IMR-90 (cell line): Measurements from ENCODE around the gene BMP10. TPM values are rescaled to one million over a fixed set of nuclear protein-coding genes. Genes with fewer than 3 reads are reported as not detected.

Source experiments
- ATAC-seq: fragments of 200-7000 bp; cut with Tn5 transposase; 2 replicates; pipeline ENCODE4 v1.9.1; 2020; ENCODE audit warnings: low read depth, mild to moderate bottlenecking, moderate library complexity
- BruUV-seq: library from RNA; stranded (reverse); fragments of 400-500 nt; replicated peaks from 2 replicates; lab custom pipeline; 2021; lab: Mats Ljungman, UMichigan
- CTCF ChIA-PET: fragments of 300-600 bp; formaldehyde crosslinking; extraction: SDS; loops from one replicate; lab custom pipeline; 2021; ENCODE audit warnings: antibody characterized with exemption; lab: Yijun Ruan, JAX
- POLR2A ChIA-PET: fragments of 300-600 bp; sonication (Branson Sonifier 250); formaldehyde crosslinking; loops from one replicate; lab custom pipeline; 2022; ENCODE audit warnings: antibody characterized with exemption; ENCODE audit not compliant: unreplicated experiment; lab: Charles Lee
- DNase-seq: peaks from one replicate; pipeline ENCODE4 v3.0.0; 2013
- H2AFZ ChIP-seq: replicated peaks from 2 replicates; pipeline ENCODE3; 2013; ENCODE audit warnings: low read length, mild to moderate bottlenecking; ENCODE audit not compliant: poor library complexity
- H2AK5ac ChIP-seq: 2 replicates; pipeline ENCODE4 v1.6.1; 2013; ENCODE audit warnings: low read depth, low read length, inconsistent platforms
- H2AK9ac ChIP-seq: replicated peaks from 2 replicates; pipeline ENCODE3; 2013; ENCODE audit warnings: mild to moderate bottlenecking, low read depth, low read length, moderate library complexity; ENCODE audit not compliant: poor library complexity
- H2BK120ac ChIP-seq: 2 replicates; pipeline ENCODE4 v1.6.1; 2013; ENCODE audit warnings: low read depth, low read length, inconsistent platforms
- H2BK15ac ChIP-seq: 3 replicates; pipeline ENCODE4 v1.6.1; 2013; ENCODE audit warnings: low read depth, low read length, inconsistent platforms
- H2BK20ac ChIP-seq: 2 replicates; pipeline ENCODE4 v1.6.1; 2013; ENCODE audit warnings: low read depth, mild to moderate bottlenecking, inconsistent platforms, low read length, moderate library complexity
- H2BK5ac ChIP-seq: 2 replicates; pipeline ENCODE4 v1.6.1; 2013; ENCODE audit warnings: mild to moderate bottlenecking, low read depth, low read length, inconsistent platforms; ENCODE audit not compliant: poor library complexity, severe bottlenecking
- H3K14ac ChIP-seq: replicated peaks from 2 replicates; pipeline ENCODE4 v1.6.1; 2013; ENCODE audit warnings: low read depth, low read length, inconsistent platforms
- H3K18ac ChIP-seq: 2 replicates; pipeline ENCODE4 v1.6.1; 2013; ENCODE audit warnings: low read depth, low read length, control low read depth
- H3K23ac ChIP-seq: 2 replicates; pipeline ENCODE4 v1.6.1; 2013; ENCODE audit warnings: low read depth, low read length, inconsistent platforms
- H3K27ac ChIP-seq: 2 replicates; pipeline ENCODE4 v1.5.1; 2013; ENCODE audit warnings: mild to moderate bottlenecking, control low read depth, low read length; ENCODE audit not compliant: insufficient read depth
- H3K27me3 ChIP-seq: 2 replicates; pipeline ENCODE4 v1.6.1; 2013; ENCODE audit warnings: low read length; ENCODE audit not compliant: control insufficient read depth, insufficient read depth
- H3K36me3 ChIP-seq: 2 replicates; pipeline ENCODE4 v1.6.1; 2013; ENCODE audit warnings: low read length, mixed read lengths; ENCODE audit not compliant: control insufficient read depth, insufficient read depth
- H3K4ac ChIP-seq: 2 replicates; pipeline ENCODE4 v1.6.1; 2013; ENCODE audit warnings: low read depth, low read length, inconsistent platforms
- H3K4me1 ChIP-seq: 2 replicates; pipeline ENCODE4 v1.6.1; 2013; ENCODE audit warnings: low read length, mixed read lengths; ENCODE audit not compliant: control insufficient read depth, insufficient read depth
- H3K4me2 ChIP-seq: 2 replicates; pipeline ENCODE4 v1.6.1; 2013; ENCODE audit warnings: low read depth, mild to moderate bottlenecking, control low read depth, low read length, moderate library complexity
- H3K4me3 ChIP-seq: 2 replicates; pipeline ENCODE4 v1.5.1; 2013; ENCODE audit warnings: low read depth, mild to moderate bottlenecking, control low read depth, low read length, moderate library complexity; ENCODE audit not compliant: insufficient read depth
- H3K56ac ChIP-seq: 2 replicates; pipeline ENCODE4 v1.6.1; 2013; ENCODE audit warnings: low read length, inconsistent platforms; ENCODE audit not compliant: insufficient read depth; ENCODE audit errors: extremely low read depth
- H3K79me1 ChIP-seq, 2 experiments: 2 replicates each; pipeline ENCODE4 v1.6.1; 2013; ENCODE audit warnings: low read length in 2 of 2, inconsistent platforms in 1 of 2, low read depth in 1 of 2
- H3K9ac ChIP-seq: 2 replicates; pipeline ENCODE4 v1.6.1; 2013; ENCODE audit warnings: low read depth, low read length, control low read depth
- H3K9me1 ChIP-seq: 2 replicates; pipeline ENCODE4 v1.6.1; 2013; ENCODE audit warnings: low read length, inconsistent platforms; ENCODE audit not compliant: insufficient read depth
- H3K9me3 ChIP-seq: 2 replicates; pipeline ENCODE4 v1.6.1; 2013; ENCODE audit warnings: low read length; ENCODE audit not compliant: control insufficient read depth, insufficient read depth
- H4K20me1 ChIP-seq: 2 replicates; pipeline ENCODE4 v1.6.1; 2013; ENCODE audit warnings: low read length, inconsistent platforms; ENCODE audit not compliant: insufficient read depth
- H4K5ac ChIP-seq: 2 replicates; pipeline ENCODE4 v1.6.1; 2013; ENCODE audit warnings: mild to moderate bottlenecking, low read depth, low read length, control low read depth
- H4K8ac ChIP-seq, 2 experiments: 2 replicates each; pipeline ENCODE4 v1.6.1; 2013; ENCODE audit warnings: low read depth in 2 of 2, low read length in 2 of 2, control low read depth in 1 of 2, inconsistent platforms in 1 of 2
- H4K91ac ChIP-seq: 2 replicates; pipeline ENCODE4 v1.6.1; 2013; ENCODE audit warnings: low read depth, low read length, inconsistent platforms; ENCODE audit not compliant: insufficient read depth
- BHLHE40 ChIP-seq: fragments of 150-350 bp; IDR thresholded peaks from 2 replicates; pipeline ENCODE4 v1.6.1; 2016; ENCODE audit warnings: mild to moderate bottlenecking, low read depth, low read length
- CEBPB ChIP-seq: IDR thresholded peaks from 2 replicates; pipeline ENCODE4 v1.6.1; 2012; ENCODE audit warnings: low read depth, low read length, improper control_type of control experiment
- MAFK ChIP-seq: IDR thresholded peaks from 2 replicates; pipeline ENCODE4 v1.6.1; 2012; ENCODE audit warnings: low read depth, low read length, improper control_type of control experiment
- WGBS, 2 experiments: methylation state at CpG; one replicate each; pipeline versions ENCODE4 v1.1.5 to v1.1.7; 2013; ENCODE audit warnings: missing lambda C conversion rate in 2 of 2; ENCODE audit not compliant: insufficient read length in 1 of 2; ENCODE audit errors: extremely low coverage in 2 of 2; 5-methylcytosine and 5-hydroxymethylcytosine counted together
- dilution Hi-C: fragments of 300-500 bp; cut with HindIII; formaldehyde crosslinking; loops from one replicate; pipeline ENCODE4 v1.14.3; 2018; ENCODE audit warnings: low sequenced_read_pairs; ENCODE audit not compliant: unreplicated experiment
- in situ Hi-C: fragments of 300-500 bp; cut with MboI; formaldehyde crosslinking; loops from 3 replicates; pipeline ENCODE4 v1.14.3; 2019; ENCODE audit warnings: low sequenced_read_pairs, inconsistent platforms, mixed read lengths
- intact Hi-C: fragments of 100-400 bp; cut with micrococcal nuclease; formaldehyde crosslinking; loops from 2 replicates; pipeline ENCODE4 v1.10.0; 2022
- polyA plus RNA-seq, 3 experiments: library from polyadenylated mRNA; depleted of rRNA; stranded (reverse); fragments of >200 nt; gene quantifications; 2 replicates each; pipeline ENCODE4 v1.2.3, GENCODE V29; 2012; ENCODE audit warnings: low replicate concordance in 1 of 3
- total RNA-seq: library from RNA; depleted of rRNA; stranded (reverse); fragments of >200 nt; gene quantifications from 2 replicates; pipeline ENCODE4 v1.2.3, GENCODE V29; 2012

The BMP10 gene
- total and polyA plus RNA-seq, 2 of the 4 experiments (the other 2 are of a cell fraction): not detected

- Histone ChIP-seq H3K18ac (peak overlapping the region; percentile 74), H2BK120ac (peak overlapping the region; percentile 85), H3K9ac (peak overlapping the region; percentile 2; the same call in 1 of the 2 replicates), H4K20me1 (no peaks in the 10 kb centered on the region), H4K5ac (peak overlapping the region; percentile 68), H3K9me3 (no peaks in the 10 kb centered on the region), H2AK5ac (peak overlapping the region; percentile 89; the same call in 1 of the 2 replicates), H3K14ac (peak overlapping the region; percentile 48), H2BK5ac (peak overlapping the region; percentile 82), H2BK20ac (peak overlapping the region; percentile 80; the same call in 1 of the 2 replicates), H2BK15ac (peak overlapping the region; percentile 59; the same call in 2 of the 3 replicates), H3K27me3 (no peaks in the 10 kb centered on the region), H3K56ac (no peak overlapping the region), H3K79me1 (no peaks in the 10 kb centered on the region), H3K23ac (no peak overlapping the region; the same call in 1 of the 2 replicates), H3K4me1 (peaks cover 10% of the 10 kb centered on the region), H3K27ac (peak overlapping the region; percentile 95; the same call in 1 of the 2 replicates), H3K9me1 (peaks cover 12% of the 10 kb centered on the region), H3K4me2 (peak overlapping the region; percentile 61), H3K36me3 (no peaks in the 10 kb centered on the region), H3K4me3 (no peak overlapping the region), H2AFZ (peak overlapping the region; percentile 36), H2AK9ac (peak overlapping the region; percentile 74), H4K91ac (peak overlapping the region; percentile 52), H3K4ac (peak overlapping the region; percentile 59), H4K8ac (peak overlapping the region in 1 of 2 experiments; percentile 49; a peak in 2 of 4 replicates)
- 0% methylated on average over 1 of the region's 6 CpGs; no CpG with 5 or more reads in 1 of the 2 experiments for WGBS, 2 experiments
- DNase-seq: peak; percentile 83
- TF ChIP-seq BHLHE40: peak; percentile 95
- no peak for TF ChIP-seq MAFK
- TF ChIP-seq CEBPB: 0 out of 2 replicates have a peak, but pooled peaks have one; percentile 22
- peak; percentile 90 for ATAC-seq
- ChIA-PET POLR2A (interaction anchor here (0.7 kb wide), 1 partner anchor 199 kb away, joined by 3 read pairs; no protein-coding TSS in a partner anchor), CTCF (interaction anchor here (0.7 kb wide), 1 partner anchor 106 kb away, joined by 3 read pairs; no protein-coding TSS in a partner anchor)
- in situ Hi-C loops (no loop called here), intact Hi-C loops (no loop called here), dilution Hi-C loops (no loop called here)
- BruUV-seq: no TSS peak
These were observed 51.6 kb downstream of the BMP10 start for GRCh38 chr2:68819556-68819955.
